ENCODE measurements around the gene PRKN.

Gene PRKN

DNA sequence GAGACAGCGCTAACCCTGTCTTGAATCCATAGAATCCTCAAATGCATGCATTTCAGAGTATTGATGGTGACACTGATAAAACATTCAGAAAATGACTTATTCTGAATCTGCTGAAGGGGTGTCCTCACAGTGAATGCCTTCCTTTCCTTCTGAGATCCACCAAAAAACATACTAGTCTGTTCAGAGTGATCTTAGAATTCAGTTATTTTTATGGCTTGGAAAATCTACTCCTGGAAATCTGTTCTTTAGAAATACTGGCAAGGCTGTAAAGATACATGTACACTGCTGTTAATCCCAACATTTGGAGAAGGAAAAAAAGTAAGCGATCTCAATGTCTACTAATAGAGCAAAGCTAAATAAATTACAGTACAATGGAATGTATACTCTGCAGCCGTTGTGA is 781.1 kb downstream of the PRKN start:
- TF ChIP-seq, protein P1, sequence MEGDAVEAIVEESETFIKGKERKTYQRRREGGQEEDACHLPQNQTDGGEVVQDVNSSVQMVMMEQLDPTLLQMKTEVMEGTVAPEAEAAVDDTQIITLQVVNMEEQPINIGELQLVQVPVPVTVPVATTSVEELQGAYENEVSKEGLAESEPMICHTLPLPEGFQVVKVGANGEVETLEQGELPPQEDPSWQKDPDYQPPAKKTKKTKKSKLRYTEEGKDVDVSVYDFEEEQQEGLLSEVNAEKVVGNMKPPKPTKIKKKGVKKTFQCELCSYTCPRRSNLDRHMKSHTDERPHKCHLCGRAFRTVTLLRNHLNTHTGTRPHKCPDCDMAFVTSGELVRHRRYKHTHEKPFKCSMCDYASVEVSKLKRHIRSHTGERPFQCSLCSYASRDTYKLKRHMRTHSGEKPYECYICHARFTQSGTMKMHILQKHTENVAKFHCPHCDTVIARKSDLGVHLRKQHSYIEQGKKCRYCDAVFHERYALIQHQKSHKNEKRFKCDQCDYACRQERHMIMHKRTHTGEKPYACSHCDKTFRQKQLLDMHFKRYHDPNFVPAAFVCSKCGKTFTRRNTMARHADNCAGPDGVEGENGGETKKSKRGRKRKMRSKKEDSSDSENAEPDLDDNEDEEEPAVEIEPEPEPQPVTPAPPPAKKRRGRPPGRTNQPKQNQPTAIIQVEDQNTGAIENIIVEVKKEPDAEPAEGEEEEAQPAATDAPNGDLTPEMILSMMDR (IDR thresholded peaks at IDR 0.05; ENCODE audit: borderline replicate concordance, control extremely low read depth, extremely low read depth, insufficient read depth, missing control alignments), result no peak
- in situ Hi-C loops (cut with MboI; ENCODE audit: low sequenced_read_pairs, unreplicated experiment), result no loop called here
- DNase-seq (ENCODE audit: low spot score), result no peak

DNA sequence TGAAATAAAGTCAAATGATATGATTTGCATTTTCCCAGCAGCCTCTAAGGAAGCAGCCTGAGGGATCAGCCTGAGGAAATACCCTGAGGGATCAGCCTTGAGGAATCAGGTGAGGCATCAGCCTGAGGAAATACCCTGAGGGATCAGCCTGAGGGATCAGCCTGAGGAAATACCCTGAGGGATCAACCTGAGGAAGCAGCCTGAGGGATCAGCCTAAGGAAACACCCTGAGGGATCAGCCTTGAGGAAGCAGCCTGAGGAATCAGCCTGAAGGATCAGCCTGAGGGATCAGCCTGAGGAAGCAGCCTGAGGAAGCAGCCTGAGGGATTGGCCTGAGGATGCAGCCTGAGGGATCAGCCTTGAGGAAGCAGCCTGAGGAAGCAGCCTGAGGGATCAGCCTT is 784.0 kb downstream of the PRKN start:
- in situ Hi-C loops (cut with MboI; ENCODE audit: low sequenced_read_pairs, unreplicated experiment), result no loop called here
- no peak for DNase-seq (ENCODE audit: low spot score)
- TF ChIP-seq, protein P1 (IDR thresholded peaks at IDR 0.05; ENCODE audit: borderline replicate concordance, control extremely low read depth, extremely low read depth, insufficient read depth, missing control alignments), result no peak

DNA sequence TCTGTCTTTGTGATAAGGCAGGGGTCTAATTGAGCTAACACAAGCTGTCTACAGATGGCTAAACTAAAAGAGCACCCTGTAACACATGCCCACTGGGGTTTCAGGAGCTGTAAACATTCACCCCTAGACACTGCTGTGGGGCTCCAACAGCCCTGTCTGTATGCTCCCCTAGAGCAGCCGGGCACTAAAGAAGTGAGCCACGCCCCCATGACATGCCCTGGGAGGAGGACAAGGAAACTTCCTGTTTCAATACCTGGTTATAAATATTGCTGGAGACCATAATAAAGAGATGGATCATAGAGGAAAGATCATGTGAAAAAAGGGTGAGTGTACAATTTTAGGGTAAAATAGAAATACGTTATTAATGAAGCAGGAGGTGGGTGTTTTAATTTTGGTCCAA is 786.0 kb downstream of the PRKN start:
- DNase-seq (ENCODE audit: low spot score), result no peak
- TF ChIP-seq, protein P1 (IDR thresholded peaks at IDR 0.05; ENCODE audit: borderline replicate concordance, control extremely low read depth, extremely low read depth, insufficient read depth, missing control alignments), result no peak
- in situ Hi-C loops (cut with MboI; ENCODE audit: low sequenced_read_pairs, unreplicated experiment), result no loop called here

DNA sequence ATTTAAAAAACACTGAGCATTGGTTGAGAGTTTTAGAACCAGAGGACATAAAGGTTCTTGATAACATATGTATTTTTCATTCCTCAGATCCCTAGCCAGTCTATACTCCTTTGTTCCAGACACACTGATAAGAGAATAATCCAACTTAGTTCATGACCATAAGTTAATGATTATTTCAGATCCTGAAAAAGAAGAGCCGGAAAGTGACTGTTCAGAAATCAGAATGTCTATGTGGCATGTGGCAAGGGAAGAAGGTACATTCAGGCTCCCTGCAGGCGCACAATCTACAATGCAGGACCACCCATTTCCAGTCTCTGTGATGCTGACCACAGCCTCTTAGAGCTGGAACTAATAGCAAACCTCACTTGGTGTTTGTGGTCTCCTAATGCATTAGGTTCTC is 787.0 kb downstream of the PRKN start:
- TF ChIP-seq, protein P1 (IDR thresholded peaks at IDR 0.05; ENCODE audit: borderline replicate concordance, control extremely low read depth, extremely low read depth, insufficient read depth, missing control alignments), result no peak
- in situ Hi-C loops (cut with MboI; ENCODE audit: low sequenced_read_pairs, unreplicated experiment), result no loop called here
- DNase-seq (ENCODE audit: low spot score), result no peak

DNA sequence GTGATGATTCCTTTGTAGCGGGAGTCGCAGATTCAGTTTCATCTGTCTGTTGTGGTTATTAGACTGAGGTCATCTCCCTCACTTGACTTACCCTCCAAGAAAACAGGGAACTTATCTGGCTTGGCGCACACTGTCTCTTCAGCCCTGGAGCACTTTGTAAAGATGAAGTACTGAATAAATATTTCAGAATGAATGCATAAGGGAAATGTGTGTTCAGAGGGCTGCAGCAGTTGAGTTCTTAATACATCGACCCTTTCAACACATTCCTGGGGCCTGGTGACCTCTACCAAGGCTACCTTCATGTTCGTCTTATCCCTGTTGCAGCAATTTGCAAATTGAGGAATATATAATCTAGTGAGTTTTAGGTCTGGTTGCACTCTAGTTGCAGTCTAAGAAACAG is 801.2 kb downstream of the PRKN start:
- no peak for DNase-seq (ENCODE audit: low spot score)
- in situ Hi-C loops (cut with MboI; ENCODE audit: low sequenced_read_pairs, unreplicated experiment), result no loop called here
- TF ChIP-seq, protein P1 (IDR thresholded peaks at IDR 0.05; ENCODE audit: borderline replicate concordance, control extremely low read depth, extremely low read depth, insufficient read depth, missing control alignments), result no peak

DNA sequence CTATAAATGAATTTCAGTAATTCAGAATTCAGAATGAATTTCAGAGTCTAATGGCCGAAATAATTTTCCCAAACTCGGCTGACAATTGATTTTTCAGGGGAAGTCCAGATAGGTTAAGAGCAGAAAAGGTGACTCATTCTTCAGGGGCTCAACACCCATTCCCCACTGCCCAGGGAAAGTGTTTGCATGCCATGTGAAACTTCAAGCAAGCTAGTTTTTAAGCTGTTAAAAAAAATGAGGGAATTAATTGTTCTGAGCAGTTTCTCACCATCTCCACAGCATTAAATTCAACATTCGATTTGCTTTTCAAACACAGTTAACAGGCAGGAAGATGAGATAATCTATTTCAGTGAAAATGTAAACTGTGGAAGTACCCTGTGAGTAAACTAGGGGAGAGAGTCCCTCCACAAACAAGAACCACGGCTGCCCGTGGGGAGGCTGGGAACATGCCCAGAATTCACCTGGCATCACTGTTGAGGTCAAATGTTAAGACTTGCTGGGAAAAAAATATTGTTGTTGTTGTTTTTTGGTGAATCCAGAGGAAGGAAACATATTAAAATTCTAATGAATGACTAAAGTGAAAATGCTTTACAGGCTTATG is 803.0 kb downstream of the PRKN start:
- no peak for DNase-seq (ENCODE audit: low spot score)
- in situ Hi-C loops (cut with MboI; ENCODE audit: low sequenced_read_pairs, unreplicated experiment), result no loop called here
- TF ChIP-seq, protein P1 (IDR thresholded peaks at IDR 0.05; ENCODE audit: borderline replicate concordance, control extremely low read depth, extremely low read depth, insufficient read depth, missing control alignments), result no peak

All from GM13976 (cell line).